ENCODE measurements around the gene DEXI. TPM values are rescaled to one million over a fixed set of nuclear protein-coding genes. Genes with fewer than 3 reads are reported as not detected.

The DEXI gene
- total and polyA plus RNA-seq, 2 of the 4 experiments (the other 2 are of a cell fraction), result 43.7 to 63.6 TPM

DNA sequence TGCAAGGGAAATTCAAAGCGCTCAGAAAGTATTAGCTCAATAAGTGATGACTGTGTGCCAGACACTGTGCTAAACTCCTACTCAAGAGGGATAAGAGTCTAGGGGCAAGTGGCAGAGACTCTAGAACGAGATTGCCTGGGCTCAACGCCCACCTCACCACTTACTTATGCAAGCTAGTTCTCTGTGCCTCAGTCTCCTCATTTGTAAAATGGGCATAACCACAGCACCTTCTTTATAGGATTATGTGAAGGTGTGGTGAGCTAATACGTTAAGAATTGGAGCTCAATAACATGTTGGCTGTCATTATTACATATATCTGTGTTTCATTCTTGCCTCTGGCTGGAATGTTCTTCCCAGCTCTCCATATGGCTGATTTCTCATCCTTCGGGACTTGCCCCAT is 15.4 kb downstream of the DEXI start:
- no peak overlapping the region for H4K8ac ChIP-seq (ENCODE audit: low read depth in 2 of 2, low read length in 2 of 2)
- 100% methylated on average over 1 of the region's 5 CpGs; no CpG with 5 or more reads in 1 of the 2 experiments for WGBS, 2 experiments (ENCODE audit: extremely low coverage in 2 of 2, insufficient read length in 1 of 2)
- no peak overlapping the region for H2AFZ ChIP-seq (replicated peaks; ENCODE audit: low read length, poor library complexity)
- H2BK120ac ChIP-seq (ENCODE audit: low read depth, low read length), result no peak overlapping the region
- H3K27ac ChIP-seq (ENCODE audit: insufficient read depth, low read length), result no peak overlapping the region
- no peak overlapping the region for H4K91ac ChIP-seq (ENCODE audit: insufficient read depth, low read depth, low read length)
- in situ Hi-C loops (cut with MboI; ENCODE audit: low sequenced_read_pairs), result loop anchor here (25.0 kb wide), 1 partner anchor 1815 kb away; no protein-coding TSS in a partner anchor
- intact Hi-C loops (cut with micrococcal nuclease), result no loop called here
- no TSS peak for BruUV-seq (replicated peaks)
- no peak overlapping the region for H4K5ac ChIP-seq (ENCODE audit: low read depth, low read length)
- H3K23ac ChIP-seq (ENCODE audit: low read depth, low read length), result no peak overlapping the region
- H2AK5ac ChIP-seq (ENCODE audit: low read depth, low read length), result no peak overlapping the region
- no peak overlapping the region for H3K14ac ChIP-seq (replicated peaks; ENCODE audit: low read depth, low read length)
- peaks cover 13 to 20% of the 10 kb centered on the region in 2 experiments for H3K79me1 ChIP-seq (ENCODE audit: low read depth in 1 of 2, low read length in 2 of 2)
- no peak overlapping the region for H2BK5ac ChIP-seq (ENCODE audit: low read depth, low read length, poor library complexity, severe bottlenecking)
- ChIA-PET POLR2A (ENCODE audit: unreplicated experiment) (no interaction called here), CTCF (interaction anchor here (1.0 kb wide), 1 partner anchor 8 kb away, joined by 3 read pairs; no protein-coding TSS in a partner anchor)
- H3K4me3 ChIP-seq (ENCODE audit: insufficient read depth, low read depth, low read length), result no peak overlapping the region
- H3K4ac ChIP-seq (ENCODE audit: low read depth, low read length), result no peak overlapping the region
- no peak overlapping the region for H3K56ac ChIP-seq (ENCODE audit: extremely low read depth, insufficient read depth, low read length)
- no peak overlapping the region for H3K18ac ChIP-seq (ENCODE audit: low read depth, low read length)
- H3K4me2 ChIP-seq (ENCODE audit: low read depth, low read length), result no peak overlapping the region
- H2BK20ac ChIP-seq (ENCODE audit: low read depth, low read length), result no peak overlapping the region
- peaks cover under 1% of the 10 kb centered on the region; the same call in 1 of the 2 replicates for H3K9me1 ChIP-seq (ENCODE audit: insufficient read depth, low read length)
- TF ChIP-seq BHLHE40 (IDR thresholded peaks at IDR 0.05; ENCODE audit: low read depth, low read length) (no peak), RCOR1 (IDR thresholded peaks at IDR 0.05; ENCODE audit: insufficient replicate concordance, low read length) (no peak), POLR2A (IDR thresholded peaks at IDR 0.05; ENCODE audit: low read depth, low read length) (no peak), MAFK (IDR thresholded peaks at IDR 0.05; ENCODE audit: low read depth, low read length) (no peak), FOS (IDR thresholded peaks at IDR 0.05; ENCODE audit: low read depth, low read length) (no peak), RFX5 (IDR thresholded peaks at IDR 0.05; ENCODE audit: low read depth, low read length) (no peak), MAZ (IDR thresholded peaks at IDR 0.05; ENCODE audit: borderline replicate concordance, low read depth, low read length) (no peak), CHD1 (IDR thresholded peaks at IDR 0.05; ENCODE audit: low read depth, low read length) (no peak)
- TF ChIP-seq, protein P1, sequence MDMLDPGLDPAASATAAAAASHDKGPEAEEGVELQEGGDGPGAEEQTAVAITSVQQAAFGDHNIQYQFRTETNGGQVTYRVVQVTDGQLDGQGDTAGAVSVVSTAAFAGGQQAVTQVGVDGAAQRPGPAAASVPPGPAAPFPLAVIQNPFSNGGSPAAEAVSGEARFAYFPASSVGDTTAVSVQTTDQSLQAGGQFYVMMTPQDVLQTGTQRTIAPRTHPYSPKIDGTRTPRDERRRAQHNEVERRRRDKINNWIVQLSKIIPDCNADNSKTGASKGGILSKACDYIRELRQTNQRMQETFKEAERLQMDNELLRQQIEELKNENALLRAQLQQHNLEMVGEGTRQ (IDR thresholded peaks at IDR 0.05; ENCODE audit: low read depth, low read length), result no peak
- H3K9ac ChIP-seq (ENCODE audit: low read depth, low read length), result no peak overlapping the region
- DNase-seq, result no peak
- peaks cover 20% of the 10 kb centered on the region for H4K20me1 ChIP-seq (ENCODE audit: insufficient read depth, low read length)
- dilution Hi-C loops (cut with HindIII; ENCODE audit: low sequenced_read_pairs, unreplicated experiment), result no loop called here
- H2AK9ac ChIP-seq (replicated peaks; ENCODE audit: low read depth, low read length, poor library complexity), result no peak overlapping the region
- H3K9me3 ChIP-seq (ENCODE audit: control insufficient read depth, insufficient read depth, low read length), result no peaks in the 10 kb centered on the region
- H2BK15ac ChIP-seq (ENCODE audit: low read depth, low read length), result no peak overlapping the region
- H3K36me3 ChIP-seq (ENCODE audit: control insufficient read depth, insufficient read depth, low read length), result peaks cover 42% of the 10 kb centered on the region
- peaks cover 5% of the 10 kb centered on the region for H3K4me1 ChIP-seq (ENCODE audit: control insufficient read depth, insufficient read depth, low read length)
- no peak for ATAC-seq (ENCODE audit: low read depth)
- H3K27me3 ChIP-seq (ENCODE audit: control insufficient read depth, insufficient read depth, low read length), result no peaks in the 10 kb centered on the region
